Esophagus squamous epithelium (tissue), 4 donors: Measurements from ENCODE around the gene FAM98C.

Experiments used
- POLR2A ChIP-seq, 4 donors: fragments of 450-650 bp; IDR thresholded peaks; one replicate each; pipeline ENCODE4 v1.6.1; 2017; ENCODE audit warnings: antibody characterized with exemption in 4 of 4, mild to moderate bottlenecking in 4 of 4, moderate library complexity in 3 of 4
- TF ChIP-seq, protein P1 (sequence below), 6 experiments: fragments of 450-650 bp in 4 of 6; fragments of 200-600 bp in 2 of 6; sonication (generic) in 2 of 6; IDR thresholded peaks; one replicate each; pipeline ENCODE4 v1.5.1; 2016 to 2019; ENCODE audit warnings: antibody characterized with exemption in 6 of 6, mild to moderate bottlenecking in 4 of 6, moderate library complexity in 4 of 6

DNA sequence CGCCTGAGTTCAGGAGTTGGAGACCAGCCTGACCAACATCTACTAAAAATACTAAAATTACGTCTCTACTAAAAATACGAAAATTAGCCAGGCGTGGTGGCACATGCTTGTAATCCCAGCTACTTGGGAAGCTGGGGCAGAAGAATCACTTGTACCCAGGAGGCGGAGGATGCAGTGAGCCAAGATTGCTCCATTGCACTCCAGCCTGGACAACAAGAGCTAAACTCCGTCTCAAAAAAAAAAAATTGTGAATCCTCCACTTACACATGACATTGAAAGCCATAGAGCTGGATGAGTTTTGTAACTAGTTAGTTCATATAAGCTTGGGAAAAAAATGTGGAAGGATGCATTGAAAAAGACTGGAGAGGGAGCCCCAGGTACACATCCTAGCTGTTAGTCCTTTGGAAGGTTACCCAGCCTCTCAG, 29.0 kb upstream of the FAM98C start:
- no peak for TF ChIP-seq POLR2A (IDR thresholded peaks at IDR 0.05)
- TF ChIP-seq, protein P1, sequence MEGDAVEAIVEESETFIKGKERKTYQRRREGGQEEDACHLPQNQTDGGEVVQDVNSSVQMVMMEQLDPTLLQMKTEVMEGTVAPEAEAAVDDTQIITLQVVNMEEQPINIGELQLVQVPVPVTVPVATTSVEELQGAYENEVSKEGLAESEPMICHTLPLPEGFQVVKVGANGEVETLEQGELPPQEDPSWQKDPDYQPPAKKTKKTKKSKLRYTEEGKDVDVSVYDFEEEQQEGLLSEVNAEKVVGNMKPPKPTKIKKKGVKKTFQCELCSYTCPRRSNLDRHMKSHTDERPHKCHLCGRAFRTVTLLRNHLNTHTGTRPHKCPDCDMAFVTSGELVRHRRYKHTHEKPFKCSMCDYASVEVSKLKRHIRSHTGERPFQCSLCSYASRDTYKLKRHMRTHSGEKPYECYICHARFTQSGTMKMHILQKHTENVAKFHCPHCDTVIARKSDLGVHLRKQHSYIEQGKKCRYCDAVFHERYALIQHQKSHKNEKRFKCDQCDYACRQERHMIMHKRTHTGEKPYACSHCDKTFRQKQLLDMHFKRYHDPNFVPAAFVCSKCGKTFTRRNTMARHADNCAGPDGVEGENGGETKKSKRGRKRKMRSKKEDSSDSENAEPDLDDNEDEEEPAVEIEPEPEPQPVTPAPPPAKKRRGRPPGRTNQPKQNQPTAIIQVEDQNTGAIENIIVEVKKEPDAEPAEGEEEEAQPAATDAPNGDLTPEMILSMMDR (IDR thresholded peaks at IDR 0.05) = no peak
